Hematopoietic multipotent progenitor cell treated with erythropoietin and hydrocortisone succinate and interleukin-3 and kit ligand, for 8 days (in vitro differentiated cells): Measurements from ENCODE around the gene AARS1.
A peak's percentile ranks its signal among the peaks of the same experiment; 100 is the strongest.
"Not testable (repeated sequence)": the region's sequence is repeated elsewhere in the genome, so short reads cannot be mapped to it uniquely, and the experiment has no call there.

ENCODE experiments used
- DNase-seq: peaks from one replicate; pipeline ENCODE4 v3.0.0-alpha.2; 2015

AARS1 gene

GRCh38 chr16:70289229-70290094, at the start of gene AARS1:
Gene AARS1, minus strand, starts transcription at chr16:70289506. Its CDS starts 6,743 bp downstream, at chr16:70282763.
- DNase-seq, result peak; percentile 100

- DNase-seq, result no peak
Measured at GRCh38 chr16:70337814-70338213, 48.5 kb upstream of the AARS1 start.

- DNase-seq, result peak; percentile 20
Measured at GRCh38 chr16:70332728-70333127, 43.4 kb upstream of the AARS1 start.

GRCh38 chr16:70331588-70332358, 42.5 kb upstream of the AARS1 start:
- no peak for DNase-seq

GRCh38 chr16:70331091-70331490, 41.8 kb upstream of the AARS1 start:
- DNase-seq, result no peak

GRCh38 chr16:70324998-70325747, 35.9 kb upstream of the AARS1 start:
- no peak for DNase-seq

GRCh38 chr16:70320121-70320520, 30.8 kb upstream of the AARS1 start:
- DNase-seq, result no peak

- not testable (repeated sequence) for DNase-seq
Measured at GRCh38 chr16:70307726-70308125, 18.4 kb upstream of the AARS1 start.

GRCh38 chr16:70306880-70307279, 17.6 kb upstream of the AARS1 start:
- no peak for DNase-seq

GRCh38 chr16:70304892-70305448, 15.7 kb upstream of the AARS1 start:
- DNase-seq, result no peak

GRCh38 chr16:70302745-70303144, 13.4 kb upstream of the AARS1 start:
- DNase-seq, result no peak

- DNase-seq, result no peak
Measured at GRCh38 chr16:70301121-70301520, 11.8 kb upstream of the AARS1 start.

- peak; percentile 75 for DNase-seq
Measured at GRCh38 chr16:70298988-70299938, 10.0 kb upstream of the AARS1 start, which contains the start of gene DDX19B. Gene DDX19B, plus strand, starts transcription at chr16:70299186. Its CDS starts 112 bp downstream, at chr16:70299298.

- DNase-seq, result no peak
Measured at GRCh38 chr16:70295634-70296033, 6.3 kb upstream of the AARS1 start.

GRCh38 chr16:70294385-70295025, 5.2 kb upstream of the AARS1 start:
- no peak for DNase-seq

GRCh38 chr16:70292148-70292547, 2.8 kb upstream of the AARS1 start:
- not testable (repeated sequence) for DNase-seq

GRCh38 chr16:70290949-70291519, 1.7 kb upstream of the AARS1 start:
- DNase-seq, result no peak

GRCh38 chr16:70287304-70287971, 1.9 kb downstream of the AARS1 start:
- DNase-seq, result not testable (repeated sequence)

GRCh38 chr16:70276392-70276791, 12.9 kb downstream of the AARS1 start:
- no peak for DNase-seq

- DNase-seq, result no peak
Measured at GRCh38 chr16:70271696-70272095, 17.6 kb downstream of the AARS1 start.
